ENCODE results near the gene TMEM163.

TMEM163 gene

GRCh38 chr2:134766583-134766982, 47.8 kb upstream of the TMEM163 start:
- no peak overlapping the region for H3K4me3 ChIP-seq (ENCODE audit: low read depth, low read length)
- H3K36me3 ChIP-seq (ENCODE audit: control insufficient read depth in 2 of 2, insufficient read depth in 1 of 2, low read length in 2 of 2) = no peaks in the 10 kb centered on the region
- ChIA-PET CTCF (interaction anchor here (0.6 kb wide), 1 partner anchor 1952 kb away, joined by 3 read pairs; no protein-coding TSS in a partner anchor), POLR2A (no interaction called here)
- no peak overlapping the region for H3K27ac ChIP-seq (ENCODE audit: extremely low read depth, low read depth, low read length)
- H3K4me1 ChIP-seq (ENCODE audit: control insufficient read depth, insufficient read depth, low read length) = no peaks in the 10 kb centered on the region
- no peaks in the 10 kb centered on the region for H3K9me3 ChIP-seq (ENCODE audit: control insufficient read depth, insufficient read depth, low read depth, low read length)
- no peak for TF ChIP-seq ZNF138 (tag by site-specific recombination; IDR thresholded peaks at IDR 0.05; ENCODE audit: borderline replicate concordance)
- TF ChIP-seq ZNF184 (tag by site-specific recombination; IDR thresholded peaks at IDR 0.05) = no peak
- no peak for TF ChIP-seq ZIC2 (tag by site-specific recombination; IDR thresholded peaks at IDR 0.05)
- TF ChIP-seq ZNF416 (tag by site-specific recombination; IDR thresholded peaks at IDR 0.05) = no peak
- TF ChIP-seq BCL11B (tag by site-specific recombination; IDR thresholded peaks at IDR 0.05; ENCODE audit: low read depth) = no peak
- TF ChIP-seq ZNF580 (tag by site-specific recombination; IDR thresholded peaks at IDR 0.05) = no peak
- no peak for TF ChIP-seq ZNF214 (tag by site-specific recombination; IDR thresholded peaks at IDR 0.05; ENCODE audit: borderline replicate concordance)
- TF ChIP-seq ZNF626 (tag by site-specific recombination; IDR thresholded peaks at IDR 0.05) = no peak
- no peak for TF ChIP-seq SCRT1 (tag by site-specific recombination; IDR thresholded peaks at IDR 0.05; ENCODE audit: borderline replicate concordance)
- no peak for TF ChIP-seq SP2 (tag by site-specific recombination; IDR thresholded peaks at IDR 0.05)
- TF ChIP-seq ZNF555 (tag by site-specific recombination; conservative IDR thresholded peaks at IDR 0.05) = no peak
- TF ChIP-seq SETDB1 (IDR thresholded peaks at IDR 0.05; ENCODE audit: insufficient read length, low read length) = no peak
- no peak for TF ChIP-seq KLF17 (tag by site-specific recombination; IDR thresholded peaks at IDR 0.05)
- TF ChIP-seq EGR2 (tag by site-specific recombination; IDR thresholded peaks at IDR 0.05; ENCODE audit: low read depth) = no peak
- no peak for TF ChIP-seq ZNF513 (tag by site-specific recombination; IDR thresholded peaks at IDR 0.05)
- no peak for TF ChIP-seq KLF7 (tag by site-specific recombination; IDR thresholded peaks at IDR 0.05; ENCODE audit: borderline replicate concordance)
- TF ChIP-seq ZBTB17 (tag by site-specific recombination; IDR thresholded peaks at IDR 0.05) = no peak
- no peak for TF ChIP-seq KLF10 (tag by site-specific recombination; IDR thresholded peaks at IDR 0.05)

GRCh38 chr2:134765987-134766386, 47.2 kb upstream of the TMEM163 start:
- no peak overlapping the region for H3K4me3 ChIP-seq (ENCODE audit: low read depth, low read length)
- POLR2A ChIA-PET = no interaction called here
- TF ChIP-seq ELK4 (IDR thresholded peaks at IDR 0.05; ENCODE audit: borderline replicate concordance, low read depth, low read length) = no peak
- no peak for TF ChIP-seq SP7 (tag by site-specific recombination; IDR thresholded peaks at IDR 0.05)
- no peak for TF ChIP-seq ZSCAN5A (tag by site-specific recombination; IDR thresholded peaks at IDR 0.05)
- no peak for TF ChIP-seq ZNF639 (tag by site-specific recombination; IDR thresholded peaks at IDR 0.05)
- TF ChIP-seq ZBTB8A (tag by site-specific recombination; IDR thresholded peaks at IDR 0.05) = no peak
- no peak for TF ChIP-seq ZNF140 (tag by site-specific recombination; IDR thresholded peaks at IDR 0.05)
- no peak for TF ChIP-seq ZNF221 (tag by site-specific recombination; IDR thresholded peaks at IDR 0.05; ENCODE audit: borderline replicate concordance)
- TF ChIP-seq ZNF707 (tag by site-specific recombination; IDR thresholded peaks at IDR 0.05) = no peak
- no peak for TF ChIP-seq ZNF132 (tag by site-specific recombination; IDR thresholded peaks at IDR 0.05; ENCODE audit: borderline replicate concordance)
- TF ChIP-seq ZNF391 (tag by site-specific recombination; IDR thresholded peaks at IDR 0.05; ENCODE audit: borderline replicate concordance, low read depth) = no peak
- no peak for TF ChIP-seq ZBTB7A (tag by site-specific recombination; IDR thresholded peaks at IDR 0.05; ENCODE audit: low read depth)
- no peak for TF ChIP-seq ZNF157 (tag by site-specific recombination; IDR thresholded peaks at IDR 0.05)
- TF ChIP-seq ZBTB21 (tag by site-specific recombination; IDR thresholded peaks at IDR 0.05) = no peak

More at GRCh38 chr2:134765987-134766386, 47.2 kb upstream of the TMEM163 start:
- H3K27ac ChIP-seq (ENCODE audit: extremely low read depth, low read depth, low read length) = no peak overlapping the region
- no peaks in the 10 kb centered on the region for H3K36me3 ChIP-seq (ENCODE audit: control insufficient read depth in 2 of 2, insufficient read depth in 1 of 2, low read length in 2 of 2)
- CTCF ChIA-PET = interaction anchor here (0.6 kb wide), 1 partner anchor 74 kb away, joined by 5 read pairs; no protein-coding TSS in a partner anchor
- H3K9me3 ChIP-seq (ENCODE audit: control insufficient read depth, insufficient read depth, low read depth, low read length) = no peaks in the 10 kb centered on the region
- no peaks in the 10 kb centered on the region for H3K4me1 ChIP-seq (ENCODE audit: control insufficient read depth, insufficient read depth, low read length)
